IMR-90 (cell line): ENCODE results near the gene CAMK2G. TPM values are rescaled to one million over a fixed set of nuclear protein-coding genes. Genes with fewer than 3 reads are reported as not detected.

Source experiments
- ATAC-seq: fragments of 200-7000 bp; cut with Tn5 transposase; 2 replicates; pipeline ENCODE4 v1.9.1; 2020; ENCODE audit warnings: low read depth, mild to moderate bottlenecking, moderate library complexity
- BruUV-seq: library from RNA; stranded (reverse); fragments of 400-500 nt; replicated peaks from 2 replicates; lab custom pipeline; 2021; lab: Mats Ljungman, UMichigan
- CTCF ChIA-PET: fragments of 300-600 bp; formaldehyde crosslinking; extraction: SDS; loops from one replicate; lab custom pipeline; 2021; ENCODE audit warnings: antibody characterized with exemption; lab: Yijun Ruan, JAX
- POLR2A ChIA-PET: fragments of 300-600 bp; sonication (Branson Sonifier 250); formaldehyde crosslinking; loops from one replicate; lab custom pipeline; 2022; ENCODE audit warnings: antibody characterized with exemption; ENCODE audit not compliant: unreplicated experiment; lab: Charles Lee
- DNase-seq: peaks from one replicate; pipeline ENCODE4 v3.0.0; 2013
- H2AFZ ChIP-seq: replicated peaks from 2 replicates; pipeline ENCODE3; 2013; ENCODE audit warnings: low read length, mild to moderate bottlenecking; ENCODE audit not compliant: poor library complexity
- H2AK5ac ChIP-seq: 2 replicates; pipeline ENCODE4 v1.6.1; 2013; ENCODE audit warnings: low read depth, low read length, inconsistent platforms
- H2AK9ac ChIP-seq: replicated peaks from 2 replicates; pipeline ENCODE3; 2013; ENCODE audit warnings: mild to moderate bottlenecking, low read depth, low read length, moderate library complexity; ENCODE audit not compliant: poor library complexity
- H2BK120ac ChIP-seq: 2 replicates; pipeline ENCODE4 v1.6.1; 2013; ENCODE audit warnings: low read depth, low read length, inconsistent platforms
- H2BK15ac ChIP-seq: 3 replicates; pipeline ENCODE4 v1.6.1; 2013; ENCODE audit warnings: low read depth, low read length, inconsistent platforms
- H2BK20ac ChIP-seq: 2 replicates; pipeline ENCODE4 v1.6.1; 2013; ENCODE audit warnings: low read depth, mild to moderate bottlenecking, inconsistent platforms, low read length, moderate library complexity
- H2BK5ac ChIP-seq: 2 replicates; pipeline ENCODE4 v1.6.1; 2013; ENCODE audit warnings: mild to moderate bottlenecking, low read depth, low read length, inconsistent platforms; ENCODE audit not compliant: poor library complexity, severe bottlenecking
- H3K14ac ChIP-seq: replicated peaks from 2 replicates; pipeline ENCODE4 v1.6.1; 2013; ENCODE audit warnings: low read depth, low read length, inconsistent platforms
- H3K18ac ChIP-seq: 2 replicates; pipeline ENCODE4 v1.6.1; 2013; ENCODE audit warnings: low read depth, low read length, control low read depth
- H3K23ac ChIP-seq: 2 replicates; pipeline ENCODE4 v1.6.1; 2013; ENCODE audit warnings: low read depth, low read length, inconsistent platforms
- H3K27ac ChIP-seq: 2 replicates; pipeline ENCODE4 v1.5.1; 2013; ENCODE audit warnings: mild to moderate bottlenecking, control low read depth, low read length; ENCODE audit not compliant: insufficient read depth
- H3K27me3 ChIP-seq: 2 replicates; pipeline ENCODE4 v1.6.1; 2013; ENCODE audit warnings: low read length; ENCODE audit not compliant: control insufficient read depth, insufficient read depth
- H3K36me3 ChIP-seq: 2 replicates; pipeline ENCODE4 v1.6.1; 2013; ENCODE audit warnings: low read length, mixed read lengths; ENCODE audit not compliant: control insufficient read depth, insufficient read depth
- H3K4ac ChIP-seq: 2 replicates; pipeline ENCODE4 v1.6.1; 2013; ENCODE audit warnings: low read depth, low read length, inconsistent platforms
- H3K4me1 ChIP-seq: 2 replicates; pipeline ENCODE4 v1.6.1; 2013; ENCODE audit warnings: low read length, mixed read lengths; ENCODE audit not compliant: control insufficient read depth, insufficient read depth
- H3K4me2 ChIP-seq: 2 replicates; pipeline ENCODE4 v1.6.1; 2013; ENCODE audit warnings: low read depth, mild to moderate bottlenecking, control low read depth, low read length, moderate library complexity
- H3K4me3 ChIP-seq: 2 replicates; pipeline ENCODE4 v1.5.1; 2013; ENCODE audit warnings: low read depth, mild to moderate bottlenecking, control low read depth, low read length, moderate library complexity; ENCODE audit not compliant: insufficient read depth
- H3K56ac ChIP-seq: 2 replicates; pipeline ENCODE4 v1.6.1; 2013; ENCODE audit warnings: low read length, inconsistent platforms; ENCODE audit not compliant: insufficient read depth; ENCODE audit errors: extremely low read depth
- H3K79me1 ChIP-seq, 2 experiments: 2 replicates each; pipeline ENCODE4 v1.6.1; 2013; ENCODE audit warnings: low read length in 2 of 2, inconsistent platforms in 1 of 2, low read depth in 1 of 2
- H3K9ac ChIP-seq: 2 replicates; pipeline ENCODE4 v1.6.1; 2013; ENCODE audit warnings: low read depth, low read length, control low read depth
- H3K9me1 ChIP-seq: 2 replicates; pipeline ENCODE4 v1.6.1; 2013; ENCODE audit warnings: low read length, inconsistent platforms; ENCODE audit not compliant: insufficient read depth
- H3K9me3 ChIP-seq: 2 replicates; pipeline ENCODE4 v1.6.1; 2013; ENCODE audit warnings: low read length; ENCODE audit not compliant: control insufficient read depth, insufficient read depth
- H4K20me1 ChIP-seq: 2 replicates; pipeline ENCODE4 v1.6.1; 2013; ENCODE audit warnings: low read length, inconsistent platforms; ENCODE audit not compliant: insufficient read depth
- H4K5ac ChIP-seq: 2 replicates; pipeline ENCODE4 v1.6.1; 2013; ENCODE audit warnings: mild to moderate bottlenecking, low read depth, low read length, control low read depth
- H4K8ac ChIP-seq, 2 experiments: 2 replicates each; pipeline ENCODE4 v1.6.1; 2013; ENCODE audit warnings: low read depth in 2 of 2, low read length in 2 of 2, control low read depth in 1 of 2, inconsistent platforms in 1 of 2
- H4K91ac ChIP-seq: 2 replicates; pipeline ENCODE4 v1.6.1; 2013; ENCODE audit warnings: low read depth, low read length, inconsistent platforms; ENCODE audit not compliant: insufficient read depth
- ELK1 ChIP-seq: fragments of 150-350 bp; IDR thresholded peaks from 2 replicates; pipeline ENCODE4 v1.6.1; 2016; ENCODE audit warnings: low read depth, mild to moderate bottlenecking, low read length, moderate library complexity, borderline replicate concordance
- FOS ChIP-seq: fragments of 150-350 bp; IDR thresholded peaks from 2 replicates; pipeline ENCODE4 v1.6.1; 2016; ENCODE audit warnings: low read depth, low read length
- MAZ ChIP-seq: IDR thresholded peaks from 2 replicates; pipeline ENCODE4 v1.6.1; 2012; ENCODE audit warnings: low read depth, mild to moderate bottlenecking, low read length, improper control_type of control experiment, moderate library complexity, borderline replicate concordance
- MXI1 ChIP-seq: IDR thresholded peaks from 2 replicates; pipeline ENCODE4 v1.6.1; 2012; ENCODE audit warnings: low read depth, mild to moderate bottlenecking, low read length, moderate library complexity, borderline replicate concordance
- POLR2A ChIP-seq: IDR thresholded peaks from 2 replicates; pipeline ENCODE4 v1.6.1; 2012; ENCODE audit warnings: mild to moderate bottlenecking, low read depth, low read length
- RCOR1 ChIP-seq: IDR thresholded peaks from 2 replicates; pipeline ENCODE4 v1.6.1; 2012; ENCODE audit warnings: mild to moderate bottlenecking, low read length, improper control_type of control experiment; ENCODE audit not compliant: insufficient replicate concordance
- RFX5 ChIP-seq: IDR thresholded peaks from 2 replicates; pipeline ENCODE4 v1.8.0; 2012; ENCODE audit warnings: low read depth, mild to moderate bottlenecking, low read length, moderate library complexity
- SMC3 ChIP-seq: fragments of 150-350 bp; IDR thresholded peaks from 2 replicates; pipeline ENCODE4 v1.6.1; 2016; ENCODE audit warnings: low read depth, mild to moderate bottlenecking, antibody characterized with exemption, low read length, moderate library complexity
- WGBS, 2 experiments: methylation state at CpG; one replicate each; pipeline versions ENCODE4 v1.1.5 to v1.1.7; 2013; ENCODE audit warnings: missing lambda C conversion rate in 2 of 2; ENCODE audit not compliant: insufficient read length in 1 of 2; ENCODE audit errors: extremely low coverage in 2 of 2; 5-methylcytosine and 5-hydroxymethylcytosine counted together
- dilution Hi-C: fragments of 300-500 bp; cut with HindIII; formaldehyde crosslinking; loops from one replicate; pipeline ENCODE4 v1.14.3; 2018; ENCODE audit warnings: low sequenced_read_pairs; ENCODE audit not compliant: unreplicated experiment
- in situ Hi-C: fragments of 300-500 bp; cut with MboI; formaldehyde crosslinking; loops from 3 replicates; pipeline ENCODE4 v1.14.3; 2019; ENCODE audit warnings: low sequenced_read_pairs, inconsistent platforms, mixed read lengths
- intact Hi-C: fragments of 100-400 bp; cut with micrococcal nuclease; formaldehyde crosslinking; loops from 2 replicates; pipeline ENCODE4 v1.10.0; 2022
- polyA plus RNA-seq, 3 experiments: library from polyadenylated mRNA; depleted of rRNA; stranded (reverse); fragments of >200 nt; gene quantifications; 2 replicates each; pipeline ENCODE4 v1.2.3, GENCODE V29; 2012; ENCODE audit warnings: low replicate concordance in 1 of 3
- total RNA-seq: library from RNA; depleted of rRNA; stranded (reverse); fragments of >200 nt; gene quantifications from 2 replicates; pipeline ENCODE4 v1.2.3, GENCODE V29; 2012

The CAMK2G gene
- total and polyA plus RNA-seq, 2 of the 4 experiments (the other 2 are of a cell fraction): 20.4 to 25.4 TPM

GRCh38 chr10:73886661-73887293 is 12.4 kb upstream of the CAMK2G start:
- Histone ChIP-seq H4K8ac (peak overlapping the region; percentile 85 to 95), H2BK15ac (peak overlapping the region; percentile 75), H3K4ac (peak overlapping the region; percentile 99), H3K14ac (peak overlapping the region; percentile 96), H3K23ac (peak overlapping the region; percentile 97), H3K9ac (peak overlapping the region; percentile 73), H3K4me2 (peak overlapping the region; percentile 53), H2BK20ac (peak overlapping the region; percentile 99), H3K27me3 (no peaks in the 10 kb centered on the region), H2AFZ (peak overlapping the region; percentile 80), H2AK5ac (peak overlapping the region; percentile 96), H3K18ac (peak overlapping the region; percentile 71), H3K79me1 (peaks cover 6 to 32% of the 10 kb centered on the region in 2 experiments; a peak in 3 of 4 replicates), H4K5ac (peak overlapping the region; percentile 89), H3K9me3 (no peaks in the 10 kb centered on the region), H3K4me3 (no peak overlapping the region), H3K36me3 (no peaks in the 10 kb centered on the region), H4K20me1 (no peaks in the 10 kb centered on the region; the same call in 1 of the 2 replicates), H3K4me1 (peaks cover 30% of the 10 kb centered on the region), H3K56ac (peak overlapping the region; percentile 98), H3K27ac (peak overlapping the region; percentile 88), H2BK120ac (peak overlapping the region; percentile 99), H4K91ac (peak overlapping the region; percentile 98), H2AK9ac (peak overlapping the region; percentile 95), H2BK5ac (peak overlapping the region; percentile 96), H3K9me1 (peaks cover 14% of the 10 kb centered on the region)
- in situ Hi-C loops (loop anchor here (5.0 kb wide), 2 partner anchors 51 to 196 kb away; no protein-coding TSS in a partner anchor), dilution Hi-C loops (no loop called here), intact Hi-C loops (loop anchor here (1.0 to 2.0 kb wide), 5 partner anchors 21 to 348 kb away; partner anchors contain the start of gene VCL)
- peak; percentile 2; the same call in 1 of the 2 replicates for ATAC-seq
- CTCF ChIA-PET: interaction anchor here (0.6 to 5.0 kb wide), 17 partner anchors 10 to 239 kb away, joined by 3 to 38 read pairs (median 4); partner anchors contain the start of gene PLAU
- WGBS, 2 experiments: 0% methylated on average over 1 of the region's 4 CpGs; no CpG with 5 or more reads in 1 of the 2 experiments
- DNase-seq: no peak
- TF ChIP-seq ELK1 (no peak), POLR2A (peak; percentile 17; the same call in 1 of the 2 replicates), FOS (peak; percentile 0; the same call in 1 of the 2 replicates), MXI1 (no peak), RFX5 (no peak), RCOR1 (no peak), SMC3 (no peak), MAZ (no peak)
- POLR2A ChIA-PET: interaction anchor here (0.6 to 4.9 kb wide), 9 partner anchors 12 to 114 kb away, joined by 3 to 34 read pairs (median 5); partner anchors contain the start of gene PLAU
- no TSS peak for BruUV-seq
